HEK293 (cell line): ENCODE measurements around the gene CARD8.

Experiments
- HOXC10 ChIP-seq: sonication (generic); formaldehyde crosslinking; IDR thresholded peaks from 2 replicates; pipeline ENCODE4 v1.8.1; 2023; ENCODE audit warnings: mild to moderate bottlenecking, missing genetic modification reagents
- KLF1 ChIP-seq: fragments of 450-650 bp; formaldehyde crosslinking; IDR thresholded peaks from 2 replicates; pipeline ENCODE4 v1.5.1; 2016; ENCODE audit warnings: missing biosample characterization, missing genetic modification characterization
- MZF1 ChIP-seq: fragments of 450-650 bp; formaldehyde crosslinking; IDR thresholded peaks from 2 replicates; pipeline ENCODE4 v1.5.1; 2017; ENCODE audit warnings: missing biosample characterization, missing genetic modification characterization, borderline replicate concordance
- PATZ1 ChIP-seq: fragments of 450-650 bp; formaldehyde crosslinking; IDR thresholded peaks from 2 replicates; pipeline ENCODE4 v1.5.1; 2016; ENCODE audit warnings: missing biosample characterization, missing genetic modification characterization
- PBX3 ChIP-seq: sonication (generic); formaldehyde crosslinking; IDR thresholded peaks from 2 replicates; pipeline ENCODE4 v1.8.1; 2022; ENCODE audit warnings: mild to moderate bottlenecking, moderate library complexity, missing genetic modification reagents
- SP2 ChIP-seq: fragments of 450-650 bp; formaldehyde crosslinking; IDR thresholded peaks from 2 replicates; pipeline ENCODE4 v1.5.1; 2016; ENCODE audit warnings: missing biosample characterization, missing genetic modification characterization
- ZBTB44 ChIP-seq: fragments of 450-650 bp; IDR thresholded peaks from 2 replicates; pipeline ENCODE4 v1.5.1; 2018; ENCODE audit warnings: missing biosample characterization, mild to moderate bottlenecking, missing genetic modification characterization
- ZNF148 ChIP-seq: fragments of 450-650 bp; formaldehyde crosslinking; IDR thresholded peaks from 2 replicates; pipeline ENCODE4 v1.5.0; 2017; ENCODE audit warnings: missing biosample characterization, missing genetic modification characterization, borderline replicate concordance
- ZNF18 ChIP-seq: fragments of 450-650 bp; formaldehyde crosslinking; IDR thresholded peaks from 2 replicates; pipeline ENCODE4 v1.5.1; 2016; ENCODE audit warnings: missing biosample characterization, missing genetic modification characterization
- ZNF221 ChIP-seq: fragments of 450-650 bp; formaldehyde crosslinking; IDR thresholded peaks from 2 replicates; pipeline ENCODE4 v1.5.1; 2017; ENCODE audit warnings: missing biosample characterization, missing genetic modification characterization, borderline replicate concordance
- ZNF37A ChIP-seq: fragments of 450-650 bp; IDR thresholded peaks from 2 replicates; pipeline ENCODE4 v1.5.1; 2018; ENCODE audit warnings: missing biosample characterization, missing genetic modification characterization
- ZNF426 ChIP-seq: fragments of 450-650 bp; formaldehyde crosslinking; IDR thresholded peaks from 2 replicates; pipeline ENCODE4 v1.5.1; 2017; ENCODE audit warnings: missing biosample characterization, missing genetic modification characterization, mild to moderate bottlenecking, inconsistent platforms, moderate library complexity
- ZNF544 ChIP-seq: fragments of 450-650 bp; formaldehyde crosslinking; IDR thresholded peaks from 2 replicates; pipeline ENCODE4 v1.5.0; 2017; ENCODE audit warnings: missing biosample characterization, missing genetic modification characterization
- ZNF585B ChIP-seq: fragments of 450-650 bp; formaldehyde crosslinking; IDR thresholded peaks from 2 replicates; pipeline ENCODE4 v1.5.1; 2016; ENCODE audit warnings: missing biosample characterization, missing genetic modification characterization
- ZNF610 ChIP-seq: fragments of 450-650 bp; formaldehyde crosslinking; IDR thresholded peaks from 2 replicates; pipeline ENCODE4 v1.5.1; 2016; ENCODE audit warnings: missing biosample characterization, missing genetic modification characterization, borderline replicate concordance
- ZNF621 ChIP-seq: fragments of 450-650 bp; formaldehyde crosslinking; IDR thresholded peaks from 2 replicates; pipeline ENCODE4 v1.5.1; 2017; ENCODE audit warnings: missing biosample characterization, missing genetic modification characterization
- ZNF624 ChIP-seq: fragments of 450-650 bp; formaldehyde crosslinking; IDR thresholded peaks from 2 replicates; pipeline ENCODE4 v1.5.1; 2017; ENCODE audit warnings: missing biosample characterization, missing genetic modification characterization
- ZNF639 ChIP-seq: fragments of 450-650 bp; formaldehyde crosslinking; IDR thresholded peaks from 2 replicates; pipeline ENCODE4 v1.5.1; 2016; ENCODE audit warnings: missing biosample characterization, missing genetic modification characterization
- ZNF660 ChIP-seq: fragments of 450-650 bp; IDR thresholded peaks from 2 replicates; pipeline ENCODE4 v1.5.1; 2018; ENCODE audit warnings: missing biosample characterization, mild to moderate bottlenecking, missing genetic modification characterization
- ZNF707 ChIP-seq: fragments of 450-650 bp; formaldehyde crosslinking; IDR thresholded peaks from 2 replicates; pipeline ENCODE4 v1.5.1; 2016; ENCODE audit warnings: missing biosample characterization, missing genetic modification characterization
- ZNF768 ChIP-seq: fragments of 450-650 bp; formaldehyde crosslinking; IDR thresholded peaks from 2 replicates; pipeline ENCODE4 v1.5.1; 2018; ENCODE audit warnings: missing biosample characterization, mild to moderate bottlenecking, missing genetic modification characterization
- ZNF830 ChIP-seq: fragments of 450-650 bp; IDR thresholded peaks from 2 replicates; pipeline ENCODE4 v1.5.0; 2018; ENCODE audit warnings: missing biosample characterization, missing genetic modification characterization, low read depth, mild to moderate bottlenecking, moderate library complexity
- ZNF837 ChIP-seq: fragments of 450-650 bp; formaldehyde crosslinking; IDR thresholded peaks from 2 replicates; pipeline ENCODE4 v1.5.1; 2016; ENCODE audit warnings: missing biosample characterization, missing genetic modification characterization
- ZSCAN18 ChIP-seq: fragments of 450-650 bp; formaldehyde crosslinking; IDR thresholded peaks from 2 replicates; pipeline ENCODE4 v1.5.1; 2016; ENCODE audit warnings: missing biosample characterization, missing genetic modification characterization
- ZSCAN30 ChIP-seq: fragments of 450-650 bp; IDR thresholded peaks from 2 replicates; pipeline ENCODE4 v1.5.1; 2018; ENCODE audit warnings: missing biosample characterization, mild to moderate bottlenecking, missing genetic modification characterization, moderate library complexity

Gene CARD8

GRCh38 chr19:48170817-48171347, 84.8 kb downstream of the CARD8 start (continued):
- no peak for TF ChIP-seq SP2
- no peak for TF ChIP-seq ZNF37A (tag by site-specific recombination)
- no peak for TF ChIP-seq ZNF639 (tag by site-specific recombination)
- no peak for TF ChIP-seq ZNF624 (tag by site-specific recombination)
- no peak for TF ChIP-seq ZNF585B (tag by site-specific recombination)
- no peak for TF ChIP-seq ZNF221 (tag by site-specific recombination)
- TF ChIP-seq ZNF768 (tag by site-specific recombination) = no peak
- TF ChIP-seq ZNF830 (tag by site-specific recombination) = no peak
- no peak for TF ChIP-seq KLF1 (tag by site-specific recombination)
- TF ChIP-seq ZNF426 (tag by site-specific recombination) = no peak
- TF ChIP-seq ZNF18 (tag by site-specific recombination) = no peak
- TF ChIP-seq ZNF837 (tag by site-specific recombination) = no peak
- no peak for TF ChIP-seq HOXC10 (CRISPR knock-in tag)
- TF ChIP-seq ZNF660 (tag by site-specific recombination) = no peak
- no peak for TF ChIP-seq ZNF610
- TF ChIP-seq ZNF707 (tag by site-specific recombination) = no peak
- no peak for TF ChIP-seq ZNF148 (tag by site-specific recombination)
- no peak for TF ChIP-seq ZNF621
- TF ChIP-seq ZNF544 (tag by site-specific recombination) = no peak
- no peak for TF ChIP-seq MZF1
- no peak for TF ChIP-seq ZSCAN18 (tag by site-specific recombination)
- TF ChIP-seq ZSCAN30 (tag by site-specific recombination) = no peak
- TF ChIP-seq PATZ1 = peak; percentile 7
- TF ChIP-seq ZBTB44 (tag by site-specific recombination) = no peak
- peak; percentile 56; the same call in 1 of the 2 replicates for TF ChIP-seq PBX3 (CRISPR knock-in tag)
